Activated CD4-positive, alpha-beta T cell treated with anti-CD3 and anti-CD28 coated beads, Interleukin-2, Interleukin-6, amounts not matched to agents 100 ng/mL and 50 ng/mL, durations not matched to agents 16 hours and 8 hours (primary cell): Measurements from ENCODE around the gene DLG3.
"Not testable (repeated sequence)": the region's sequence is repeated elsewhere in the genome, so short reads cannot be mapped to it uniquely, and the experiment has no call there.

Experiments used
- DNase-seq: peaks from one replicate; pipeline ENCODE4 v3.0.0-alpha.2; 2020

The DLG3 gene

GRCh38 chrX:70444326-70444945 lies at the start of gene DLG3:
DLG3 (plus strand) TSS chrX:70444835; CDS start chrX:70445202, 367 bp downstream.
- peak; percentile 30 for DNase-seq

- DNase-seq, result peak; percentile 8
Measured at GRCh38 chrX:70398899-70399298, 45.7 kb upstream of the DLG3 start.

DNA sequence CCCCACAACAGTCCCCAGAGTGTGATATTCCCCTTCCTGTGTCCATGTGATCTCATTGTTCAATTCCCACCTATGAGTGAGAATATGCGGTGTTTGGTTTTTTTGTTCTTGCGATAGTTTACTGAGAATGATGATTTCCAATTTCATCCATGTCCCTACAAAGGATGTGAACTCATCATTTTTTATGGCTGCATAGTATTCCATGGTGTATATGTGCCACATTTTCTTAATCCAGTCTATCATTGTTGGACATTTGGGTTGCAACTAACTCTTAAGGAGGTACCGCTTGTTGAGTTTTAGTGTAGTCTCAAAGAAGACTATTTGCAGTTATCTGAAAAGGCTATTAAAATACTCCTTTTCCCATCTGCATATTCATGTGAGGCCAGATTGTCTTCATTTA lies 44.5 kb upstream of the DLG3 start:
- DNase-seq, result not testable (repeated sequence)

DNA sequence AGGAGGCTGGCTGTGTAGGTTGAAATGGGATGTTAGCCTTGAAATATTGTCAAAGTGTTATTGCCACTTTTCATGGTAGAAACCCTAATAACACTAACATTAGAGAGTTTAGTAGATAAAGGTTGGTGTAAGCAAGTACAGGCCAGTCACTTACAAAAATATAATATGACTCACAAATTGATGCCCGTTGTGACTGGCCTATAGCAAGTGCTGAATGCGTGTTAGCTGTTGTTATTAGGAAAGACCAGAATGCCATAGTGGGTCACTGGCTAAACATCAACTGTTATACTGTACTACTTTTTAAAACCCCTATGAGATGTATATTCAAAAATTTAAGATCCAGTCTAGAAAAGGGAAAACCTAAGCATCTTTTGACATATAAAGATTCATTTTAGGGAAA lies 41.9 kb upstream of the DLG3 start:
- DNase-seq, result no peak

GRCh38 chrX:70405003-70405402 lies 39.6 kb upstream of the DLG3 start:
- DNase-seq, result no peak

DNA sequence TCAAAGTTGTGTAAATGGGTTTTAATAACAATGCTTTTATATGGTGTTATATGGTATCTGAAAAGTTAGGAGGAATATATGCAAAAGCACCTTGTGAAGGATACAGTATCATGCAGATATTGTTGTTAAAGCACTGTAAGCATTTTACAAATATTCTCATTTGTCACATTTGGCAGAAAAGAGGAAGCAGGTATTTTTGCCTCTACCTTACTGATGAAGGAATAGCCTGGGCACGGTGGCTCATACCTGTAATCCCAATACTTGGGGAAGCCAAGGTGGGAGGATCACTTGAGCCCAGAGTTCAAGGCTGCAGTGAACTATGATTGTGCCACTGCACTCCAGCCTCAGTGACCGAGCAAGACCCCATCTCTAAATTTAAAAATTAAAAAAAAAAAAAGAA lies 33.7 kb upstream of the DLG3 start:
- DNase-seq, result no peak

- no peak for DNase-seq
Measured at GRCh38 chrX:70411475-70411874, 33.2 kb upstream of the DLG3 start.

DNA sequence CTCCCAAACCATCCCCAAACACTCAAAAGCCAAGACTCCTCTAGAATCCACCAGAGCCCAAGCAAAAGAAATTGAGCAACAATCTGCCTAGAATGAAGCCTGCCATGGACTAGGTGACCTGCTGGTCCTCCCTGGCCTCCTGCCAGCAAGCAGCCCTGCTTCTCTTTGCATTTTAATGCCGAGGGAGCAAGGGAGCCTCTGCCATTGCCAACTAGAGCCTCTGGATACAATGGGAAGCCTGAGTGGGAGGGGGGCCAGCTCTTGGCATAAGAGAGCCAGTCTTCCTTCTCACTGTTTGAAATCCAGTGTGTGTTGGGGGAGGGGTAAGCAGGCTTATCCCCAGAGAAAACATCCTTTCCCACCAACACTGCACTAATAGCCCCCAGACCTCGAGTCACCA lies 23.0 kb upstream of the DLG3 start:
- DNase-seq, result no peak

DNA sequence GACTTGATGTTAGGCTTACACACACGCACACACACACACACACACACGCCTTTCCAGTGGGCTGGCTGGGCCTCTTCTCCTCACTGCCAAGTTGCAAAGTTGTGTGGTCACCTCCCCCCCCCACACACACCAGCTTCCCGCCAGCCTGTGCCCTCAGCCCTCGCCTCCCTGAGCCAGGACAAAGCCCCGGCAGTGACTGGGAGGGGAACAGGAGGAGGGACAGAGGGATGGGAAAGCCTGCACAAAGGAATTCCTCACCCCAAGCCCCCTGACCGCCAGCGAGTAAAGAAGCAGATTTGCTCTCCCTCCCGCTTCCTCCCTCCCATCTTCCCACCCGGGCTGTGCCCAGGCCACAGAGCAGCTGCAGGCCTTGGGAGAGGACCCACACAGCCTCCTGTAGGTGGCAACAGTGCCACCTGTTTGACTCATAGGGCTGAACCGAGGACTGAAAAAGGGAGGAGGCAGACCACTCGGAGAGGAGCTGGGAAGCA lies 21.7 kb upstream of the DLG3 start, which contains the start of gene GDPD2:
TSS of gene GDPD2 (plus strand) at position 464 of the 491 bp plus-strand sequence. CDS start 1,671 bp downstream, outside the sequence.
- DNase-seq, result peak; percentile 10

DNA sequence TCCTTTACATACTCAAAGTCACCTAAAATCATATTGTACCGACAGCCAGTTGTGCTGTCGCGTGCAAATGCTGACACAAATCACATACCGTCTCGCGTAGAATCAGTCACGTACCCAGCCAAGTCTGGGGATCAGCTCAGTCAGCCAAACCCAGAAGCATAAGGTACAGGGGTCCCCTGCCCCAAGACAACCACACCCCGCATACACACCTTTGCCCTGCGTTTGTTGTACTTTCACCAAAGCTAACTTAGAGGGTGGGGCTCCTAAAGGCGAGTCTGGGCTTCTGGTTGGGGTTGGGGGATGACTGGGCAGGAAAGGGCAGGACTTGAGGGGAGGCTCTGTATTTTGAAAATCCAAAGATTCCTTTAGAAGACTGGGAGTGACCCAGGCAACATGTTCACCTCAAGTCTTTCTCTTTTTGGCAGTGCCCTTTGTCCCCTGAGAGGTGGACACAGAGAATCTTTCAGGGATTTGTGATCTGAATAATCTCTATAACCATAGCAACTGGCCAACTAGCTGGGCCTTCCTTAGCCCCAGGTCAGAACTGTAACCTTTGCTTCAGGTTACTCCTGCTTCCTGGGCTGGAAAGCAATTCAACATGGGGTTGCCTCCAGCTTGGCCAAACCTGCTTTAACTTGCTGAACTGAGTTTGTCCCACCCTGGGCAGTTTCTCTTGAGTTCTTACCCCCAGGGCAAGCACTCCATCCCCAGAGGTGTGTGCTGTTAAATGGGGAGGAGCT lies 20.5 kb upstream of the DLG3 start:
- DNase-seq, result no peak

- DNase-seq, result no peak
Measured at GRCh38 chrX:70424801-70425200, 19.8 kb upstream of the DLG3 start.

- DNase-seq, result no peak
Measured at GRCh38 chrX:70426286-70427278, 18.1 kb upstream of the DLG3 start.

- no peak for DNase-seq
Measured at GRCh38 chrX:70427365-70427764, 17.3 kb upstream of the DLG3 start.

DNA sequence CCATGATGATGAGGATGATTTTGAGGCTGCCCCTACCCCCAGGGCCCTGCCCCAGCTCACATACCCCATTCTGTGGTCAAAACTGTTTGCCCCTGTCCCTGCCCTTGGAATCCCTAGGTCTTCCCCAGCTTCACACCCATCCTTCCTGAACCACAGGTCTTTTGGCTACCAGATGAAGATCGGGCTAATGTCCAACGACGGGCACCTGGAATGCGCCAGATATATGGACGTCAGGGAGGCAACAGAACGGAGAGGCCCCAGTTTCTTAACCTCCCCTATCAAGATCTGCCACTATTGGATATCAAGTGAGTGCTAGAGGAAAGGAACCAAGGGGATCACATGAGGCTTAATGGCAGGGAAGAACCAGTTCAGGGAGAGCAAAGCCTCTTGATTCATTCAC lies 14.9 kb upstream of the DLG3 start:
- DNase-seq, result no peak

DNA sequence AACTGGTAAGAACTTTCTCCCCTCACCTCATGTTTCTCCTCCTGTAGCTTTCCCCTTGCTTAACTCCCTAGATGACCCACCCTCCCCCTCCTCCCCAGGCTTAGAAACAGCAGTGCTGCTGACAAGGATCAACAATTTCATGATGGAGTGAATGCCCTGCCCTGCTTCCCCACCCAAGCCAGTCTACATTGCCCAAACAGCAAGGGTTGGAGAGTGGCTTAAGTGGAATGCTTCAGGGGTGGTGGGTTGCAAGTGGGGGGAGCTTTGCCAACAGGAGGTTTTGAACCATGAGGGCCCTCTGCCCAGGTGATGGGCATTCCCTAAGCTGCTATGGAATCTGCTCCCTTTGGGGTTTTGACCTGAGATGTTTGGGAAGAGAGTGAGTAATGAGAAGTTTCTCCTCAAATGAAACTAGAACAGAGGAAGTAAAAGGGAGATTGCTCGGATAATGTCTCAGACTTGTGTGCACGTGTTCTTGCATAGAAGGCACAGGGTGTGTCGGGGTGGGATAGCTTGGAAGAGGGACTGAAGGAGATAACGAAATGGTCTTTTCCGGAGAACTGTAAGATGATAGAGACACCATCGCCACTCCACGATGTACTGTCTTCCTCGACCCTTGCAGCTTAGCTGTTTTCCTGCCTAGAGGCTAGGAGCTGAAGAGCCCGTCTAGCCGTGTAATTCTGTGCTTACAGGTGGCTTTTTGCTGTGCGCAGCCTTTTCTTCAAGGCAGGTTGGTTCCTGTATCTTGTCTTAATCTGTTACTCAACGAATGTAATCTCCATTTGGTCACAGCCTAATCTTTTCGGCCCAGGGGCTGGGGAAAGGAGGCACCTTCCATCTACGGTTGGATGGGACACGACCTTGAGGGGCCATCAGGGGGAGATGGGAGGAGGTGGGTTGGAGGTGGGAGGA lies 11.4 kb upstream of the DLG3 start:
- DNase-seq, result no peak

GRCh38 chrX:70433848-70434351 lies 10.7 kb upstream of the DLG3 start:
- peak; percentile 75 for DNase-seq

GRCh38 chrX:70434352-70434866 lies 10.2 kb upstream of the DLG3 start:
- DNase-seq, result peak; percentile 79

- DNase-seq, result no peak
Measured at GRCh38 chrX:70434914-70435586, 9.6 kb upstream of the DLG3 start.

- DNase-seq, result peak; percentile 8
Measured at GRCh38 chrX:70436343-70436742, 8.3 kb upstream of the DLG3 start.

DNA sequence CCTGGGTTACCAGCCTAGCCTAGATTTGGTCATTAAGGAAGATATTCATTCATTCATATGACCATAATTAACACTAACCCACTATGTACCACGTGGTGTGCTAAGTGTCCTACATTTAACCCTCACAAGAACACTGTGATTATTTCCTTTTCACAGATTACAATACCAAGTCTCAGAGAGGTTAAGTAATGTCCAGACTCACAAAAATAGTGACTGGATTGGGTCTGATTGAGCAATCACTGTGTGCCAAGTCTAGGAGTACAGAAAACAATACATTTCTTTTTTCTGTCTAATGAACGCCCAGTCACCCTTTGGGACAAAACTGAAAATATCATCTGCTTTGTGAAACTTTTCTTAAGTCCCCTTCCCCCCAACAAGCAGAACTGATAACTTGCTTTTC lies 7.6 kb upstream of the DLG3 start:
- no peak for DNase-seq
